H9 (cell line): ENCODE data around the gene RNF208. TPM values are rescaled to one million over a fixed set of nuclear protein-coding genes. Genes with fewer than 3 reads are reported as not detected.

Source experiments
- DNase-seq: peaks from one replicate; pipeline ENCODE4 v3.0.0-alpha.2; 2017
- H2AFZ ChIP-seq: one replicate; pipeline ENCODE4 v1.6.1; 2013; ENCODE audit warnings: mild to moderate bottlenecking, low read length, control low read depth, moderate library complexity
- H2AK5ac ChIP-seq: 2 replicates; pipeline ENCODE4 v1.6.1; 2013; ENCODE audit warnings: low read length, control low read depth, mixed read lengths; ENCODE audit not compliant: insufficient read length
- H2BK120ac ChIP-seq: one replicate; pipeline ENCODE4 v1.6.1; 2013; ENCODE audit warnings: low read depth, mild to moderate bottlenecking, low read length, control low read depth, inconsistent platforms; ENCODE audit not compliant: poor library complexity, severe bottlenecking
- H2BK12ac ChIP-seq: 2 replicates; pipeline ENCODE4 v1.6.1; 2013; ENCODE audit warnings: low read length, control low read depth, mixed read lengths, low read depth; ENCODE audit not compliant: insufficient read length
- H2BK15ac ChIP-seq: 2 replicates; pipeline ENCODE4 v1.6.1; 2013; ENCODE audit warnings: low read depth, low read length, control low read depth
- H2BK20ac ChIP-seq: one replicate; pipeline ENCODE4 v1.6.1; 2013; ENCODE audit warnings: low read depth, mild to moderate bottlenecking, low read length, control low read depth, inconsistent platforms; ENCODE audit not compliant: poor library complexity, severe bottlenecking
- H2BK5ac ChIP-seq: 2 replicates; pipeline ENCODE4 v1.6.1; 2013; ENCODE audit warnings: low read length, control low read depth, mixed read lengths; ENCODE audit not compliant: insufficient read length
- H3K14ac ChIP-seq: 2 replicates; pipeline ENCODE4 v1.6.1; 2013; ENCODE audit warnings: low read length, control low read depth; ENCODE audit not compliant: insufficient read depth
- H3K18ac ChIP-seq: 2 replicates; pipeline ENCODE4 v1.6.1; 2013; ENCODE audit warnings: low read depth, mild to moderate bottlenecking, mixed read lengths, low read length, control low read depth; ENCODE audit not compliant: insufficient read length
- H3K23ac ChIP-seq: 2 replicates; pipeline ENCODE4 v1.6.1; 2013; ENCODE audit warnings: low read length, control low read depth, mixed read lengths, low read depth; ENCODE audit not compliant: insufficient read length
- H3K23me2 ChIP-seq: 2 replicates; pipeline ENCODE4 v1.6.1; 2013; ENCODE audit warnings: low read depth, mild to moderate bottlenecking, mixed read lengths, low read length, control low read depth; ENCODE audit not compliant: insufficient read length, poor library complexity, severe bottlenecking
- H3K27ac ChIP-seq: 2 replicates; pipeline ENCODE4 v1.5.1; 2013; ENCODE audit warnings: low read length, control low read depth, mixed read lengths, low read depth; ENCODE audit not compliant: insufficient read length
- H3K27me3 ChIP-seq: 2 replicates; pipeline ENCODE4 v1.6.1; 2013; ENCODE audit warnings: low read length, control low read depth, inconsistent platforms; ENCODE audit not compliant: insufficient read depth
- H3K4ac ChIP-seq: 2 replicates; pipeline ENCODE4 v1.6.1; 2013; ENCODE audit warnings: low read depth, mild to moderate bottlenecking, control low read depth, inconsistent platforms, low read length, moderate library complexity
- H3K4me1 ChIP-seq: 2 replicates; pipeline ENCODE4 v1.6.1; 2013; ENCODE audit warnings: low read length, control low read depth, inconsistent platforms; ENCODE audit not compliant: insufficient read depth
- H3K4me2 ChIP-seq: 2 replicates; pipeline ENCODE4 v1.6.1; 2013; ENCODE audit warnings: low read length, control low read depth, mixed read lengths; ENCODE audit not compliant: insufficient read length, insufficient read depth
- H3K56ac ChIP-seq: 2 replicates; pipeline ENCODE4 v1.6.1; 2013; ENCODE audit warnings: low read depth, mild to moderate bottlenecking, mixed read lengths, low read length, control low read depth; ENCODE audit not compliant: insufficient read length
- H3K79me1 ChIP-seq: 2 replicates; pipeline ENCODE4 v1.6.1; 2013; ENCODE audit warnings: low read depth, mild to moderate bottlenecking, moderate library complexity, low read length, control low read depth, inconsistent platforms; ENCODE audit not compliant: insufficient read depth, poor library complexity, severe bottlenecking
- H3K79me2 ChIP-seq: 2 replicates; pipeline ENCODE4 v1.6.1; 2013; ENCODE audit warnings: low read length, control low read depth, inconsistent platforms; ENCODE audit not compliant: insufficient read depth
- H3K9ac ChIP-seq: 2 replicates; pipeline ENCODE4 v1.6.1; 2013; ENCODE audit warnings: low read length, control low read depth, mixed read lengths; ENCODE audit not compliant: insufficient read length; ENCODE audit errors: extremely low read depth
- H3K9me3 ChIP-seq: one replicate; pipeline ENCODE4 v1.6.1; 2013; ENCODE audit warnings: low read depth, low read length, inconsistent platforms; ENCODE audit not compliant: control insufficient read depth
- H3T11ph ChIP-seq: one replicate; pipeline ENCODE4 v1.6.1; 2013; ENCODE audit warnings: mild to moderate bottlenecking, low read length, control low read depth, inconsistent platforms
- H4K20me1 ChIP-seq: one replicate; pipeline ENCODE4 v1.6.1; 2013; ENCODE audit not compliant: control insufficient read depth, insufficient read length, insufficient read depth
- H4K5ac ChIP-seq: 2 replicates; pipeline ENCODE4 v1.6.1; 2013; ENCODE audit warnings: low read depth, mild to moderate bottlenecking, mixed read lengths, low read length, control low read depth; ENCODE audit not compliant: insufficient read length
- H4K8ac ChIP-seq: replicated peaks from 2 replicates; pipeline ENCODE4 v1.6.1; 2013; ENCODE audit warnings: low read length, control low read depth, mixed read lengths, low read depth; ENCODE audit not compliant: insufficient read length
- H4K91ac ChIP-seq: 2 replicates; pipeline ENCODE4 v1.6.1; 2013; ENCODE audit warnings: low read depth, mild to moderate bottlenecking, moderate library complexity, mixed read lengths, low read length, control low read depth; ENCODE audit not compliant: insufficient read length
- H3K27ac Mint-ChIP-seq, 3 experiments: 2 replicates in 2 of 3; 3 replicates in 1 of 3; pipeline ENCODE4 v1.8.0; 2020 to 2021; ENCODE audit warnings: mixed read lengths in 3 of 3, mild to moderate bottlenecking in 1 of 3, moderate library complexity in 1 of 3
- H3K27me3 Mint-ChIP-seq: 2 replicates; pipeline ENCODE4 v1.8.0; 2021; ENCODE audit warnings: low read depth, mild to moderate bottlenecking, moderate library complexity, mixed read lengths
- H3K36me3 Mint-ChIP-seq, 3 experiments: 2 replicates in 2 of 3; 3 replicates in 1 of 3; pipeline ENCODE4 v1.8.0; 2020 to 2021; ENCODE audit warnings: low read depth in 3 of 3, mixed read lengths in 3 of 3; ENCODE audit not compliant: insufficient read depth in 1 of 3
- H3K4me1 Mint-ChIP-seq, 2 experiments: 2 replicates each; pipeline ENCODE4 v1.8.0; 2020; ENCODE audit warnings: mixed read lengths in 2 of 2
- H3K4me3 Mint-ChIP-seq, 2 experiments: 2 replicates in 1 of 2; 3 replicates in 1 of 2; pipeline ENCODE4 v1.8.0; 2020 to 2021; ENCODE audit warnings: mild to moderate bottlenecking in 2 of 2, mixed read lengths in 2 of 2, moderate library complexity in 1 of 2
- H3K9me3 Mint-ChIP-seq, 2 experiments: 2 replicates in 1 of 2; 3 replicates in 1 of 2; pipeline ENCODE4 v1.8.0; 2020; ENCODE audit warnings: mild to moderate bottlenecking in 2 of 2, mixed read lengths in 2 of 2, moderate library complexity in 1 of 2
- CTCF ChIP-seq: fragments of 200-600 bp; sonication (generic); conservative IDR thresholded peaks from 3 replicates; pipeline ENCODE4 v1.8.0; 2021; ENCODE audit warnings: antibody characterized with exemption, mild to moderate bottlenecking
- WGBS: extraction: QIAGEN DNeasy Blood & Tissue Kit; methylation state at CpG from one replicate; pipeline ENCODE4 v1.1.7; 2013; ENCODE audit warnings: missing lambda C conversion rate, low lambda C conversion rate, mixed read lengths; ENCODE audit not compliant: insufficient read length; ENCODE audit errors: extremely low coverage; 5-methylcytosine and 5-hydroxymethylcytosine counted together
- total RNA-seq: library from RNA; stranded (reverse); gene quantifications from 2 replicates; pipeline ENCODE4 v1.2.1, GENCODE V29; 2021

RNF208 gene
- total RNA-seq, 1 experiment from 2014 or later = 7.7 TPM

- Histone ChIP-seq H3K56ac (no peak overlapping the region), H2BK5ac (no peak overlapping the region), H3K23ac (no peak overlapping the region), H3K79me1 (no peaks in the 10 kb centered on the region), H4K8ac (no peak overlapping the region), H3K4me2 (no peak overlapping the region), H3K23me2 (no peaks in the 10 kb centered on the region), H3K4ac (no peak overlapping the region), H3T11ph (no peak overlapping the region), H3K14ac (no peak overlapping the region), H3K79me2 (no peaks in the 10 kb centered on the region), H3K27me3 (no peaks in the 10 kb centered on the region), H2AFZ (no peak overlapping the region), H2BK20ac (no peak overlapping the region), H2BK15ac (no peak overlapping the region), H2AK5ac (no peak overlapping the region), H3K9me3 (no peaks in the 10 kb centered on the region), H3K4me1 (peaks cover 3% of the 10 kb centered on the region; the same call in 1 of the 2 replicates), H2BK120ac (no peak overlapping the region), H3K9ac (no peak overlapping the region), H3K27ac (no peak overlapping the region), H2BK12ac (no peak overlapping the region), H4K91ac (no peak overlapping the region), H4K5ac (no peak overlapping the region), H3K18ac (no peak overlapping the region), H4K20me1 (no peaks in the 10 kb centered on the region)
- Mint-ChIP-seq H3K4me1 (peaks cover 8 to 13% of the 10 kb centered on the region in 2 experiments), H3K9me3 (no peaks in the 10 kb centered on the region), H3K36me3 (no peaks in the 10 kb centered on the region), H3K4me3 (no peak overlapping the region), H3K27ac (no peak overlapping the region), H3K27me3 (peaks cover 7% of the 10 kb centered on the region)
- no peak for DNase-seq
- WGBS = no CpG with 5 or more reads among the region's 40 CpGs
- no peak for TF ChIP-seq CTCF
Observed at GRCh38 chr9:137233143-137233980, 11.3 kb upstream of the RNF208 start.
